Dedifferentiated amniotic fluid mesenchymal stem cell (primary cell): ENCODE data around the gene CHD6.
A peak's percentile ranks its signal among the peaks of the same experiment; 100 is the strongest.

Source experiments
- DNase-seq: peaks from one replicate; pipeline ENCODE4 v3.0.0-alpha.2; 2016; ENCODE audit errors: extremely low spot score

The CHD6 gene

DNA sequence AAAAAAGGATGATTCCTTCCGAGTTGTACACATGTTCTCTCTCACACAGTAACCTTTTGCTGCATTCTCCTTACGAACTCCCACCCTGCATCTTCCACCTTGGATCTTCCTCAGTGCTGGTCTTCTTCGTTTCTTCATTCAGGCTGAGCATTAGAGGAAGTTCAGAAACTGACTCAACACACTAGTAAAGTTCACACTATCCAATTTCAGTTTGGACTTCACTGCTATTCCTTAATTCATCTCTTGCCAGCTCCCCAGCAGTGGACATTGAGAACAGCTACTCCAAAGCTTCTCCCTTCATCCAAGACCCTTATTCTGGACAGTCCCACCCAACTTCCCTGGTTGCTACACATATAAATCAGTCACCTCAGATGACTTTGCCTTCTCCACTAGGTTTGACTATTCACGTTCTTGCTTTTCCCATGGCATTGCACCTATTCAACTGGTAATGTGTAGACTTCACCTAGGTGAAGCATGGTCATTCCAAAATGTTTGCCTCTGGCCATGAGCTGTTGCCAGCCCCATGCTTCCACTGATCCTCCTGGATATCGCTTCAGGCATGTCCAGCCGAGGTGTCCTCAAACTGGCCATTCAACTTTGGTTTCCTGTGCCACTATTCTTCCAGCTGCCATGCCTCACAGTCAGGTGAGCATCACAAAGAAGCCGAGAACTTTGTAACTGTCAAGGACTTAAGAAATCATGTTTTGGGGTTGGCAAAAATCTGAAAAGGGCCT is 147.6 kb downstream of the CHD6 start:
- DNase-seq, result no peak

DNA sequence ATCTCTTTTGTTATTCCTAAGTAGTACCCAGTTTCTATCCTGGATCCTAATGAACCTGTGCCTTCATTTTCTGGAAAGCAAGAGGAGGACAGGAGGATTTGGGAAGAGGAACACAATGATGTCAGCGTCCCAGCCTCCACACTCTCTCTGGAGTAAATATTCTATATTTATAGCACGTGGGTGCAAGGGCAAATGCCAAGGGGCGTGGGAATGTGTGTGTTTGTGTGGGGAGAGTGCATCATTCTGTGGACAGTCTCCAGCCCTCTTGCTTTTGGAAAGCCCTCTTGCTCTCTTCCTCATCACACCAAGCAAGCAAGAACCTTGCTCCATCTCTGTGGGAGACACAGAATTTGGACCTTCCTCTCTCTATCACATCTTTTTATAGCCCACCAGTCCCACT is 148.3 kb downstream of the CHD6 start:
- no peak for DNase-seq

DNA sequence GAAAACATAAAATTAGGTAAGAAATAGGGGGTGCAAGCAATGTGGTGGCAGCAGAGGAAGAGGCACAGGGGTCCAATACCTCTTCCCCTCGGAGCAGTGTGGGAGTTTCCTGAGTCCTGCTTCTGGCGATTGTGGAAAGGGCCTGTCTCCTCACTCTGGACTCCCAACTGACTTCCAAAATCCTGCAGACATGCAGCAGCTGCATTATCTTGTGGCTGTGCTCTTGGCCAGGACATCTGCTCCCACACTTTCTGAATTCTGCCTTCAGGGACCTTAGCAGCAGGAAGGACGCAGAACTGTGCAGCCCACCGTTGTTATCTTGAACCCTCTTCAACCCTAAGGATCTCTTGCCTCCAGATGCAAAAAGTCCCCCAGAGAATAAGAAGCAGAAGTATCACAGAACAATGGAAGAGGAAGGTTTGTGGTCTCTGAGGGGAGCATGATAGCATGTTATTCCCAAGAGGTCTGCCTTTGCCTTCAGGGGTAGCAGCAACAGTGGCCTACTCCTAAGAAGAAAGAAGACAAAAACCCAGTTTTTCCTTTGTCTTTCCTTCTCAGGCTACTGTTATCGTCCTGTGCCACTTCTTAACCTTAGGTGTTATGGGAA is 149.1 kb downstream of the CHD6 start:
- no peak for DNase-seq

DNA sequence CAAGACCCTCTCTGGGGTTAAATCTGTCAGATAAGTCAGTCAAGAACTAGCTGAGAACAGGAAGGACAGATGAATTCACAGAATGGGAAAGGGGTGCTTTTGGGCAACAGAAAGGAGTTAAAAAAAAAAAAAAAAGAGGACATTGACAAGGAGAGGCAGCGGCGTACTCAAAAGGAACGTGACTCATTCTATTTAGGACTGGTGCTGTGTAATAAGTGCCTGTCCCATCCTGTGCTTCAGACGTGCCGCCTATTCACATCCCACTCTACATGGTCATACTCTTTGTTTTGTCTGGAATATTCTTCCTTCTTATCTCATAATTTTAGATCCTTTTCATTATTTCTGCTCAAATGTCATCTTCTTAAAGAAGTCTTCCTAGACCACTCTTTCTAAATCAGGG is 150.5 kb downstream of the CHD6 start:
- DNase-seq, result no peak

DNA sequence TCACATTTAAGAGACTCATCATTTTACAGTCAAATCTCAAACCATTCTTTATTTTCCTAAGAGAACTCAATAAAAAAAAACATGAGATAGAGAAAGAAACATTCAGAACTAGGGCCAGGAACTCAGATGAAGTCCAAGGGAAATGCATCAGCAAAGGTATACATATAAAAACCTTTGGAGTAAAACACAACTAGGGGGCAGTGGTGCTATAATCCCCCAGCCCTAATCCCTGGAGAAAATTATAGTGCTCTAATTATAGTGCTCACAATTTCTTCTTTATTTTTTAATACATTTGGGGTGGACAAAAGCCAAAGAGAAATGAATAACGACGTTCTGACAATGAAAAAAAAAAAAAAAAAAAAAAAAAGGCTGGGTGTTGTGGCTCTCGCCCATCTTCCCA is 151.0 kb downstream of the CHD6 start:
- DNase-seq, result no peak

DNA sequence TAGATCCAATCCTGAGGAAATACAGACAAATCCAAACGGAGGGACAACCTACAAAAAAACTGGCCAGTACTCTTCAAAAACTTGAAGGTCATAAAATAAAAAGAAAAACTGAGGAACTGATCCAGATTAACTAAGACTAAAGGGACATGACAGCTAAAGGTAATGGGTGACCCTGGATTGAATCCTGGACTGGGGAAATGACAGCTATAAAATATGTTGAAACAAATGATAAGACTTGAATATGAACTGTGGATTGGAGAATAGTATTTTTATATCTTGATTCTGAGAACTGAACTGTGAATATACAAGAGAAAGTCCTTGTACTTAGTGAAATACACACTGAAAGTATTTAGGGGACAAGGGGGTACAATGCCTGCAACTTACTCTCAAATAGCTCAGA is 154.6 kb downstream of the CHD6 start:
- DNase-seq, result no peak

DNA sequence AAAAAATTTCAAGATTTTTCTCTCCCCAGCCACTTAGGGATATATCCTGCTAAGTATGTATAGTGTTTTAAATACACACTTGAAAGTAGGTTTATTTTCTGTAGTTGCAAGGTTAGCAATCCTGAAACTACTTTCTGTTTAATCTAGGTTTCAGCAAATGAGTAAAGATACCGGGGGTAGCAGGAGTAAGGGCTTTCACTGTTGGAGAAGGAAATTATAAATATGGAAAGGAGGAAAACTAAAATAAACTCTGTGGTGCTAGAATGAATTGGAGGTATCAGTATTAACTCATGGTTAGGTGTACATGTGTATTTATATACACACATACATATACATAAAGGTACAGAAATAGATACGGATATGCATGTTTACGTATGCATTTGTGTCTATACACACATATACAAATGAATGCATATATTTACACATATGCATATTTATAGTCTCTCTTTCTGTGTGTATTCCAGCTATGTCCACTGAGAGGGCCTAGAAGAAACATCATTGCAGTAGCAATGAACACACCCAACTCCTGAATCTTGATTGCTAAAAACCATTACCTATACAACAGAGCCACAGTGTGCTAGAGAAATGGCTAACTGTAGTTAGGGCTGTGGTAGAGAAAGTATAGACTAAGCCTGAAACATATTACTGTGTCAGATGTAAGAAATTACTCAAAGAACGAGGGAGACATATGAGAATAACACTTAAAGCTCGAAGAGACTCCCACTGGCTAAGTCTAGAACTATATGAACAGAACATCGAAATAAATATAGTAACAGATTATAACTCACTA is 155.6 kb downstream of the CHD6 start:
- no peak for DNase-seq

DNA sequence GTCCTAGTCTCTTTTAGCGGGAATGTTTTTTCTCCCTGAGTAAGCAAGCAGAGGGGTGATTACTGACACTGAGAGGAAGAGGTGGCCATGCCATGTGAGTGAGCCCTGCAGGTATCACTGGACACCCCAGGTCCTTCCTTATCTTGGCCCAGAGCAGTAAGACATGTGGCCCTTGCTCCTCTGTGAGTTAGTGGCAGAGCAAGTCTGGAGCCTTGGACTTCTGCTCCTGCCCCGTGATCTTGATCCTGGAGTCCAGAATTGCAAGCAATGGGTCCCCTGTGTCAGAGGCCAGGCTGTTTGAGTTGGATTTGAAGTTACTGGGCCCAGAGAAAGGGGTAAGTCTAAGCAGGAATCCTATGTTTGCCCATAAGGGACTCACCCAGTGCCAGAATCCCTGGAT is 159.4 kb downstream of the CHD6 start:
- no peak for DNase-seq

DNA sequence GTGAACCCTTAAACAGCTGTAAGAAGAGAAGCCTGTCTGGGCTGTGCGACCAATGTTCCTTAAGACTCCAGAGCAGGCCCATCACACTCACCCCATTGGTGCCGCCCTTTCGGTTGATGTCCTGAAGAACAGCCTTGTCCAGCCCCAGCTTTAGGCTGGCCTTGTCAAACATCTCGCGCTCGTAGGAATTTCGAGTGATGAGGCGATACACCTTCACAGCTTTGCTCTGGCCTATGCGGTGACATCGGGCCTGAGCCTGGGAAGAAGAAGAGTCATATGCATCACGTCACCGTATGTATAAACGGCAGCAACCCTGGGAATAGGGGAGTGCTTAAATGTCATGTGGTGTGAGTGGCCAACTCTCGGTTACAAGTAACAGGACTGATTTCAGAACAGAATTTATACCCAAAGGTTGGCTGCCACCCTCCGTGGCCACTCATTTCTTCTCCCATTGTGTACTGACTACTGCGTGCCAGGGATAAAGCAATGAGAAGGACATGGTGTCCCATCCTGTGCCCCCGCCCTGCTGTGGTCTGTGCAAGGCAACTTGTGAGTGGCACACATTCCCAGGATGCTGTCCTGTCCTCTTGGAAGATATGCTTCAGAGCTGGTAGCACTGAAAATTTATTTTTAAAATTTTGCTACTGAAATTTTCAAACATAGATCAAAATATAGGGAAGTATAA is 160.9 kb downstream of the CHD6 start:
- no peak for DNase-seq

DNA sequence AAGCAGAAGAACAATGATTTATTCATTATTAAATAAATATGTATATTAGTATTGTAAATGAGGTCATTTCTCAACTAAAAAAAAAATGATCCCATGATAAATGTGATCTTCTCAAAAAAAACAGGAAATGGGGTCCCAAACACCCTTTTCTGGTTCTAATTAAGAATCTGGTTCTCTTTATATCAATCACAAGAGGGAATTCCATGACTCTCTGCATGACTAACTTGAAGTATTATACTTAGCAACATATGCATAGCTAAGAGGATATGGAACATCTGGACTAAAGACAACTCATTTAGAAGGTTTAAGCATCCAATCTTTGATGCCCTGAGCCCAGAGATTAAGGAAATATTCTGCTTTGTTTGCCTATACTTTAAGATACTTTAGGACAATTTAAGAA is 161.8 kb downstream of the CHD6 start:
- DNase-seq, result peak; percentile 59

DNA sequence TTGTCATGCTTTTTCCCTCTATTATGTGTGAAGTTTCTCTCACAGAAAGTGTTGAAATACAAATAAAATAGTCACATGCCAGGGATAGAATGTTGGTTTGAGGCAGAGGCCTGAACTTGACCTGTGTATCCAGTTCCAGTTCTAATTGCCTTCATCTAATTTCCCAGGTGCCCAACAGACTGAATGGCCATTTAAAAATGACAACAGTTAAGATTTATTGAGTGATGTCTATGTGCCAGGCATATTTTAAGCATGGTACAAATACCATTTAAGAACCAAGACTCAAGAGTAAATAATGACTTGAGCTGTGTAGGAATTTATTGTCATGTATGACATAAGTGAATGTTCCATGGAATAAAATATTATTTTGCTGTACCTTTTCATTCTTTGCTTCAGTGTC is 163.9 kb downstream of the CHD6 start:
- DNase-seq, result no peak

DNA sequence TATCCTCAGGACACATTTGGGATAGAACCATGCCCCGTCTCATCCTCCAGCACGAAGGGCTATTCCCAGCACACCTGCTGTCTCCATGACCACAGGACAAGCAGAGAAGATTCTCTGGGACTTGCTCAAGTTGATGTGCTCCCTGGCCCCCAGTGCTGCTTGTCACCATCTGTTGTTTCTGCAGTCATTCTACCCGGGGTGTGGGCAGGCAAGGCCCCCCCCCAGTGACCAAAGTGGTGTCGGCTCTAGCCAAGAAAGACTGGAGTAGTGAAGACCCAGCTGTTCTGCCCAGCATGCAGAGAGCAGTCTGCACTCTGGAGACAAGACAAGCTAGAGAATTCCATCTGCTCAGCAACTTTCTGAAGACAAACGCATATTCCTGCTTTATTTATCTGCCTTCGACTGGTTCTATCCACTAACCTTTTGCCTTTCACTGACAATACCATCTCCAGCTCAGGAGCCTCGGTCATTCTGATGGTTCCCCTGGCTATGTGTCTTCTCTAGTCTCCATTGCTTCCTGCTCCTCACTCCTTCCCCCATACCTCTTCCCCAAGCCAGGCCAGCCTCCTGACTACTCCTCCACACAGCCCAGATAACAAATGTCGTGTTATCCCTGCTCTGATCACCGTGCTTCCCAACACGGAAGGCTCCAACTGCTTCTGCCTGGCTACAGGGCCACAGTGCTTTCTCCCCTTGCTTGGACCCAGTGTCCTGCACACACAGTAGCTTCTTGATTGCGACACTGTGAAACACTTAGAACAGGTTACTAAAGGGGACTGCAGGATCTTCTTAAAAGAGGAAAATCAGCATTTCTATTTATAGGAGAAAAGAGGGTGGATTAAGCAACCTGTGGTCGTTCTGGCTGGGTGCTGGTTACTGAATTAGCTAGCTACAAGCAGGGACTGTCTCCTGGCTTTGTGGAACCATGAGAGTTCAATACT is 164.9 kb downstream of the CHD6 start:
- DNase-seq, result no peak

DNA sequence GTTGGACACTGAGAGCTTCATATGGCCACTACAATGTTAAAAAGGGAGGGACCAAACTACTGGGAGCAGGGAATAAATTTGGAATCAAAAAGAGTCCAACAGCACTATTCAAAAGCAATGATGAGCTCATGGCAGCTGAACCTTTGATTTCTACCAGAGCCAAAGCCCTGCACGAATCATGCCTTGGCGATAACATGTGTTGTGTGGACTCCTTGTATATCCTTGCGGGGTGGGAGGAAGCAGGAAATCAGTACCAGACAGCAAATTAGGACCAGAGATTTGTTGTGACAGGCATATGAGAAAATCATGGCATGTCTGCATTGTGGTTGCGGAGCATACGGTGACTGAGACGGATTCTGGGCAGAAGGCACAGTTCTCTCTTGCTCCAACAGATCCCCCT is 166.0 kb downstream of the CHD6 start:
- no peak for DNase-seq

DNA sequence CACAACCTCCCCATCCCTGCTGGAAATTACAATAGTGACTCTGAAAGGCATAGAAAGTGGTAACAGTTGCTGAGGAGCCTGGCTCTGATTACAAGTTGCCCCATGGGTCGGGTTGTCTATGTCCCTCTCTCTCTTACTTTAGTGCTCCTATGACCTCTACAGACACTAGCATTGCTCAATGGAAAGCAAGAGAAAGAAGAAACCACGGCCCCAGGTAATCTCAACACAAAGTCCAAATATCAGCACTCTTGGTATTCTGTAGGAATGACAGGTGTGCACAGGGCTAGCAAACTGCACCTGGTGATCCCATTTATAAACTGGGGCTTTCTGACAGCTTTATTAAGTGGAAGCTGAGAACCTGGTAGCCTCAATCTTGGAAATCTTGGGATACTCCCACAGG is 171.2 kb downstream of the CHD6 start:
- DNase-seq, result no peak

DNA sequence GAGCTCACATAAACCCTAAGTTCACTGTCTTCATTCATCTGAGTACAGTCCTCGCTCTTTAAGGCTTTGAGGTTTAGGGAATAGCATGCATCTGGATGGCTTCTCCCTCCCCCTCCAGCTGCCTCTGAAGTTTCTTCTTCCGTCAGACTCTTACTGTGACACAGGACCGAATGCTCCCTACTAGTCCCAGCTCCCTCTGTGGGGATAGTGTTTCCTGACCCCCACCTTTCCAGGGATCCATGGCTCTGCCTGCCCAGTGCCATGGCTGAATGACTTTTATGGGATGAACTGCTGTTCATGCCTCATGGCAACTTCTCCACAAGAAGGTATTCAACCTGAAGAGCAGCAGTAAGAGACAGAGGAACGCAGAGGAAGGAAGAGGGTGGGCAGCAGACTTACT is 171.7 kb downstream of the CHD6 start:
- no peak for DNase-seq

DNA sequence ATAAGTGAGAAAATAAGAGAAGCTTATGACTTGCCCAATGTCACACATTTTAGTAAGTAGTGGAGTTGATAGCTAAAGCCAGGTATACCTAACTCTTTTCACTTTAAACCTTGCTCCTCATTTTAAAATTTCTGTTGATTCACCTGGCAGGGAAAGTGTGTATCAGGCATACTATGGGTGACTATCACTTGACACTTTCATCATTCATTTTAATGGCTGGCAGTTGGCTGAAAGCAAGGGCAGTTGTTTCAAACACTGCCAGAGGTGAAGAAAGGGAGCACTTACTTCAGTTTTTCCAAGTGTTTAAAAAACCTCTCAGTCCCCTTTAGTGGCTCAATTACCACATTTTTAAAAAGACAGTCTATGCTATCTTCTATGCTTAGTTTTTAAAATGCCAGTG is 173.4 kb downstream of the CHD6 start:
- DNase-seq, result no peak

DNA sequence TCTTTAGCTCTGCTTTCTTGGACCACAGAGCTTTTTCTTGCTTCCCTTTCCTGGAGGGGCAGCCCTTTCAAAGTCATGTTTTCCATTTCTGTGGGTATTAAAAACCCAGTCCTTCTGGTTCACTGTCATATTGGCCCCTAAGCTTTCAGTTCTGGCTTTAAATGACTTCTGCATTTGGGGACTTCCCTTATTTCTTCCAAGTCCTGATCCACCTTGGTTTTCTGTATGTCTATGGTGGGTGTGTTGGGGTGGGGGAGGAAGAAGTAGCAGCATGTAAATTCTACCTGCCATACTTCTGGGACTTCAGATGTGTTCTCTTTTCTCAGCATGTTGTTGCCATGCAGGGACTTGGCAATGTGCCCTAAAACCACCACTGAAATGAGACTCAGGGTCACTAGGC is 174.5 kb downstream of the CHD6 start:
- no peak for DNase-seq

DNA sequence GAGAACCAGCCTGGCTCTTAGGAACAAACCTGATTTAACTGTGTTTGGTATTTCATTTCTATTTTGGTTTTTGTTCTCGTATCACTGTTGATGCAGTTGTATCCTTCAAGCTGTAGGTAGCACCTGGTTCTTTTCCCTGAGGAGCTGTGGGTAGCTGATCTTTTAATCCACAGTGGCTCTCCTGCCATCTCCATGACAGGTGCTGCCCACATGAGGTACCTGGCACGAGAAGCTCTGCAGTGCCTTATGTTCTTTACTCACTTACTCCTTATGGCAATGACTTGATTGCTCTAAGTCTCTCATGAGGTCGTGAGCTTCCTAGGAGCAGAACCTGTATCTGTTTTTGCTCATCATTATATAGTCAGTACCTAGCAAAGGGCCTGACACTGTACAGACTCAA is 177.3 kb downstream of the CHD6 start:
- DNase-seq, result no peak

DNA sequence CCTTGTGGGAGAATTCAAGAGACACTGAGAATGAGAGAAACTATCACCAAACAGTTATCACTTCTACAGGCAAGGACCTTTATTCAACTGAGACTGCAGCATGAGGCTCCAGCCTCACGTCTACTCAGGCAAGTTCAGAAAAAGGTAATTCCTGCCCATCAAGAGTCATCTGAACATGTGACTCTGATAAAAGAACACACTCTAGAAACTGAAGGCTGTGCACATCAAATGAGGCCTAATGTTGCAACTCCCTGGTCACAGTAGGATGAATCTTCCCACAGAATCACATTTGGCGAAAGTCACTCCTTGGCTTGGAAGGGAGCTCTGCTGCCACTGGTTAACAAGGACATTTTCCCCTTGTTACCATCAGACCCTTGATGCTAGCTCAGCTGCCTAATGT is 180.3 kb downstream of the CHD6 start:
- no peak for DNase-seq

DNA sequence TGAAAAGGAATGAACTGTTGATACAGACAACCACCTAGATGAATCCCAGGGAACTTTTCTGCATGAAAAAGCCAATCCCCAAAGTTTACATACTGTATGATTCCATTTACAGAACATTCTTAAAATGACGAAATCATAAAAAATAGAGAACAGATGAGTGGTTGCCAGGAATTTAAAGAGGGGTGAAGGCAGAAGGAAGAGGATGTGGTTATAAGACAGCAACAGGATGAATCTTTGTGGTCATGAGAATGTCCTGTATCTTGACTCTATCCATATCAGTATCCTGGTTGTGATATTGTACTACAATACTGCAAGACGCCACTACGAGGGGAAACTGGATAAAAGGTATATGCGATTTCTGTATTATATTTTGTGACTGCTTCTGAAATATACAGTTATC is 181.5 kb downstream of the CHD6 start:
- DNase-seq, result peak; percentile 30

DNA sequence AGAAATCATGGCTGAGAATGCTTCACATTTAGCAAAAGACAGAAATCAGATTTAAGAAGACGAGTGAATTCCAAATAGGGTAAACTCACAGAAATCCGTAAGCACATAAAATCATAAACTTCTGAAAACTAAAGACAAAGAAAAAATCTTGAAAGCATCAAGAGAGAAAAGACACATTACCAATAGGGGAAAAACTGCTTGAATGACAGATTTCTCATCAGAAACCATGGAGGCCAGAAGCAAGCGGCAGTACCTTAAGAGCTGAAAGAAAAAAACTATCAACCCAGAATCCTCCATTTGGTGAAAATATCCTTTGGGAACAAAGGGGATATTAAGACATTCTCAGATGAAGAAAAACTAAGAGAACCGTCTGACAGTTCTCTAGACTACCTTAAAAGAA is 185.0 kb downstream of the CHD6 start:
- DNase-seq, result no peak
